Measurements from ENCODE around the gene IGSF22. TPM values are rescaled to one million over a fixed set of nuclear protein-coding genes. Genes with fewer than 3 reads are reported as not detected.

IGSF22 gene
- total and polyA plus RNA-seq, 9 donors: 2.2 to 8.9 (median 3.8) TPM

GRCh38 chr11:18766015-18766414 lies 40.0 kb upstream of the IGSF22 start:
- Histone ChIP-seq H3K4me1 (ENCODE audit: control insufficient read depth, insufficient read depth, low read length) (no peaks in the 10 kb centered on the region), H3K9me3 (replicated peaks; ENCODE audit: control insufficient read depth, low read depth, low read length) (no peaks in the 10 kb centered on the region), H3K27me3 (ENCODE audit: control insufficient read depth, insufficient read depth, low read length) (peaks cover 4% of the 10 kb centered on the region), H3K27ac (ENCODE audit: low read length) (no peak overlapping the region), H3K36me3 (ENCODE audit: control insufficient read depth, insufficient read depth, low read length) (no peaks in the 10 kb centered on the region), H3K4me3 (ENCODE audit: low read length) (no peak overlapping the region)
- no peak for DNase-seq
- WGBS (ENCODE audit: insufficient coverage): 88% methylated on average over 1 of the region's 2 CpGs

GRCh38 chr11:18765554-18765953 lies 39.6 kb upstream of the IGSF22 start:
- DNase-seq: no peak
- Histone ChIP-seq H3K27me3 (ENCODE audit: control insufficient read depth, insufficient read depth, low read length) (peaks cover 4% of the 10 kb centered on the region), H3K4me3 (ENCODE audit: low read length) (no peak overlapping the region), H3K27ac (ENCODE audit: low read length) (no peak overlapping the region), H3K4me1 (ENCODE audit: control insufficient read depth, insufficient read depth, low read length) (no peaks in the 10 kb centered on the region), H3K36me3 (ENCODE audit: control insufficient read depth, insufficient read depth, low read length) (no peaks in the 10 kb centered on the region), H3K9me3 (replicated peaks; ENCODE audit: control insufficient read depth, low read depth, low read length) (no peaks in the 10 kb centered on the region)
- WGBS (ENCODE audit: insufficient coverage): 58% methylated on average over 2 of the region's 6 CpGs

DNA sequence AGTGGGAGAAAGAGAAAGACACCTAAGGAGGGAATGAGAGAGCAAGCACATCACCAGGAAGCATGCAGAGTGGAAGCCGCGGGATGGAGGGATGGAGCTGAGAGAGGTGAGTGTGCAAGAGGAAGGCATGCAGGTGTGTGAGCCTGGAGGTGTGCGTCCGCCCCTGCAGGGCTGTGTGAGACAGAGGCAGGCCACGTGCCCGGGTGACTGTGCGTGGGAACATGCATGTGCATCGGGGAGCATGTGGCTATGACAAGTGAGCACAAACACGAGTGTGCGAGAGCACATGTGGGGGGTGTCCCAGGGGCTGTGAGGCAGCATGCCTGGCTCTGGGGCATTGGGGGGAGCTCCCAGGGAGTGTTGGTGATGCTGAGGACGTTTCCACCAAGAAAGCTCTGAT lies 35.8 kb upstream of the IGSF22 start:
- no peak for DNase-seq
- whole genome bisulfite sequencing (ENCODE audit: insufficient coverage): 79% methylated on average over 11 of the region's 11 CpGs
- Histone ChIP-seq H3K4me1 (ENCODE audit: control insufficient read depth, insufficient read depth, low read length) (no peaks in the 10 kb centered on the region), H3K4me3 (ENCODE audit: low read length) (no peak overlapping the region), H3K27ac (ENCODE audit: low read length) (no peak overlapping the region), H3K9me3 (replicated peaks; ENCODE audit: control insufficient read depth, low read depth, low read length) (no peaks in the 10 kb centered on the region), H3K27me3 (ENCODE audit: control insufficient read depth, insufficient read depth, low read length) (peaks cover 4% of the 10 kb centered on the region), H3K36me3 (ENCODE audit: control insufficient read depth, insufficient read depth, low read length) (no peaks in the 10 kb centered on the region)

- 50% methylated on average over 1 of the region's 3 CpGs for WGBS (ENCODE audit: insufficient coverage)
- H3K9me3 ChIP-seq (replicated peaks; ENCODE audit: control insufficient read depth, low read depth, low read length): no peaks in the 10 kb centered on the region
Observed at GRCh38 chr11:18761144-18761543, 35.2 kb upstream of the IGSF22 start.

DNA sequence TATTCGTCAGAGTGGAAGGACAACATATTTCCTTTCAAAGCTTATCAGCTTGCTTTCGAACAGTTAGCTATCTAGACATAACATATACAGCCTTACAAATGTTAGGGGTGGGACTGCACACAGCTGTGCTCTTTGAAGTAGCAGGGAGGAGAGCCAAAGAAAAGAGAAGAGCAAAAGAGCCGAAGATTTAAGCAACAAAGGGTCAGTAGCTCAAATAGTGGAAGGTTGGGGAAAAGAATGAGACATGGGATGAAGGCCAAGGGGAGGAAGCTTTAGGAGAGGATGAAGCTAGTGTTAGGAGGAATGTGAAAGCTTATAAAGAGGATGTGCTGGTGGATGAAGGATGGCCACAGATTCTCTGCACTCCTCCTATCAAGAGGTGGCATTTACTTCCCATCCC lies 31.8 kb upstream of the IGSF22 start:
- H3K27ac ChIP-seq (ENCODE audit: low read length): no peak overlapping the region
- H3K36me3 ChIP-seq (ENCODE audit: control insufficient read depth, insufficient read depth, low read length): no peaks in the 10 kb centered on the region
- no peaks in the 10 kb centered on the region for H3K4me1 ChIP-seq (ENCODE audit: control insufficient read depth, insufficient read depth, low read length)
- no peak overlapping the region for H3K4me3 ChIP-seq (ENCODE audit: low read length)
- DNase-seq: peak; percentile 27
- peaks cover 6% of the 10 kb centered on the region for H3K27me3 ChIP-seq (ENCODE audit: control insufficient read depth, insufficient read depth, low read length)
- H3K9me3 ChIP-seq (replicated peaks; ENCODE audit: control insufficient read depth, low read depth, low read length): no peaks in the 10 kb centered on the region
- WGBS (ENCODE audit: insufficient coverage): 13% methylated on average over 1 of the region's 3 CpGs

More at GRCh38 chr11:18761144-18761543, 35.2 kb upstream of the IGSF22 start:
- H3K4me1 ChIP-seq (ENCODE audit: control insufficient read depth, insufficient read depth, low read length): no peaks in the 10 kb centered on the region
- peaks cover 4% of the 10 kb centered on the region for H3K27me3 ChIP-seq (ENCODE audit: control insufficient read depth, insufficient read depth, low read length)
- H3K36me3 ChIP-seq (ENCODE audit: control insufficient read depth, insufficient read depth, low read length): no peaks in the 10 kb centered on the region
- no peak for DNase-seq
- H3K4me3 ChIP-seq (ENCODE audit: low read length): no peak overlapping the region
- H3K27ac ChIP-seq (ENCODE audit: low read length): no peak overlapping the region

GRCh38 chr11:18756889-18757288 lies 30.9 kb upstream of the IGSF22 start:
- peaks cover 6% of the 10 kb centered on the region for H3K27me3 ChIP-seq (ENCODE audit: control insufficient read depth, insufficient read depth, low read length)
- H3K4me3 ChIP-seq (ENCODE audit: low read length): no peak overlapping the region
- no peak for DNase-seq
- no peaks in the 10 kb centered on the region for H3K4me1 ChIP-seq (ENCODE audit: control insufficient read depth, insufficient read depth, low read length)
- no peaks in the 10 kb centered on the region for H3K9me3 ChIP-seq (replicated peaks; ENCODE audit: control insufficient read depth, low read depth, low read length)
- H3K36me3 ChIP-seq (ENCODE audit: control insufficient read depth, insufficient read depth, low read length): no peaks in the 10 kb centered on the region
- no CpG with 5 or more reads among the region's 2 CpGs for WGBS (ENCODE audit: insufficient coverage)
- no peak overlapping the region for H3K27ac ChIP-seq (ENCODE audit: low read length)

DNA sequence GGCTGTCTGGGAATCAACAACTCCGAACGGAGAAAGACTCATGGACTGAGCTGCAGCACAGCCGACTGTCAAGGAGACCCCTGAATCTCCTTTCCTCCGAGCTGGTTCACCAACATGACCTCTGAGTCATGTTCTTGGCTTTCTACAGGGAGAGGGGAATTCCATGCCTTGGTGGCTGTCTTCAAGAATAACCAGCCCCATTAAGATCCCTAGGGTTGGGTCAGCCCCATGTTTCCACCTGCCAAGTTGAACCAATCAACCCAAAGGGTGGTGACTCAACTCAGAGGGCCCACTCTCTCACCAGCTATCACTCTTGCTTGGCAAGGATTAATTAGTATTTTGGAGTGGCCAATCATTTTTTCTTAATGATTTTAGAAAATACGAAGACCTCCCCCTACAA lies 28.3 kb upstream of the IGSF22 start:
- Histone ChIP-seq H3K4me1 (ENCODE audit: control insufficient read depth, insufficient read depth, low read length) (no peaks in the 10 kb centered on the region), H3K9me3 (replicated peaks; ENCODE audit: control insufficient read depth, low read depth, low read length) (no peaks in the 10 kb centered on the region), H3K36me3 (ENCODE audit: control insufficient read depth, insufficient read depth, low read length) (no peaks in the 10 kb centered on the region), H3K4me3 (ENCODE audit: low read length) (no peak overlapping the region), H3K27ac (ENCODE audit: low read length) (no peak overlapping the region), H3K27me3 (ENCODE audit: control insufficient read depth, insufficient read depth, low read length) (peaks cover 6% of the 10 kb centered on the region)
- 90% methylated on average over 4 of the region's 5 CpGs for WGBS (ENCODE audit: insufficient coverage)
- no peak for DNase-seq

DNA sequence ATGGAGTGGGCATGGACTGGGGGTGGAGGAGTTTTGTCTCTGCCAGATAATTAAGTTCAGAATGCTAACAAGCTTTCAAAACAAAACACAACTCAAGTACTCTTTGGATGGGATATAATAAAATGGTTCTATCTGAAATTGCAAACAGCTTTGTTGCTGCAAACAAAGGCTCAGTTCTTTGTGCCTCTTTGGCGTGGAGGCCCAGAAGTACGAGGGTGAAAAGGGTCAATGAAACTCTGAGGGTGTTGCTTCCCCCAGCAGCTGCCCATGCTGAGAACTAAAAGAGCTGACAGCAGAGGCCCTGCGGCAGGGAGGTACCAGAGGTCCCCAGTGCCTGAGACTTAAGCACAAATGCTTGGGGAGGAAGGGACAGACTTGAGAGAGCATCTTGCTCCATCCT lies 26.5 kb upstream of the IGSF22 start:
- H3K9me3 ChIP-seq (replicated peaks; ENCODE audit: control insufficient read depth, low read depth, low read length): no peaks in the 10 kb centered on the region
- WGBS (ENCODE audit: insufficient coverage): 36% methylated on average over 3 of the region's 3 CpGs

GRCh38 chr11:18750944-18751343 lies 25.0 kb upstream of the IGSF22 start:
- no peak for DNase-seq
- WGBS (ENCODE audit: insufficient coverage): no CpG with 5 or more reads among the region's 3 CpGs
- Histone ChIP-seq H3K36me3 (ENCODE audit: control insufficient read depth, insufficient read depth, low read length) (no peaks in the 10 kb centered on the region), H3K27me3 (ENCODE audit: control insufficient read depth, insufficient read depth, low read length) (peaks cover 2% of the 10 kb centered on the region), H3K4me1 (ENCODE audit: control insufficient read depth, insufficient read depth, low read length) (no peaks in the 10 kb centered on the region), H3K27ac (ENCODE audit: low read length) (no peak overlapping the region), H3K9me3 (replicated peaks; ENCODE audit: control insufficient read depth, low read depth, low read length) (no peaks in the 10 kb centered on the region), H3K4me3 (ENCODE audit: low read length) (no peak overlapping the region)

More for the DNA sequence above, 26.5 kb upstream of the IGSF22 start:
- Histone ChIP-seq H3K4me3 (ENCODE audit: low read length) (no peak overlapping the region), H3K27ac (ENCODE audit: low read length) (no peak overlapping the region), H3K36me3 (ENCODE audit: control insufficient read depth, insufficient read depth, low read length) (no peaks in the 10 kb centered on the region), H3K27me3 (ENCODE audit: control insufficient read depth, insufficient read depth, low read length) (peaks cover 6% of the 10 kb centered on the region), H3K4me1 (ENCODE audit: control insufficient read depth, insufficient read depth, low read length) (no peaks in the 10 kb centered on the region)
- no peak for DNase-seq

DNA sequence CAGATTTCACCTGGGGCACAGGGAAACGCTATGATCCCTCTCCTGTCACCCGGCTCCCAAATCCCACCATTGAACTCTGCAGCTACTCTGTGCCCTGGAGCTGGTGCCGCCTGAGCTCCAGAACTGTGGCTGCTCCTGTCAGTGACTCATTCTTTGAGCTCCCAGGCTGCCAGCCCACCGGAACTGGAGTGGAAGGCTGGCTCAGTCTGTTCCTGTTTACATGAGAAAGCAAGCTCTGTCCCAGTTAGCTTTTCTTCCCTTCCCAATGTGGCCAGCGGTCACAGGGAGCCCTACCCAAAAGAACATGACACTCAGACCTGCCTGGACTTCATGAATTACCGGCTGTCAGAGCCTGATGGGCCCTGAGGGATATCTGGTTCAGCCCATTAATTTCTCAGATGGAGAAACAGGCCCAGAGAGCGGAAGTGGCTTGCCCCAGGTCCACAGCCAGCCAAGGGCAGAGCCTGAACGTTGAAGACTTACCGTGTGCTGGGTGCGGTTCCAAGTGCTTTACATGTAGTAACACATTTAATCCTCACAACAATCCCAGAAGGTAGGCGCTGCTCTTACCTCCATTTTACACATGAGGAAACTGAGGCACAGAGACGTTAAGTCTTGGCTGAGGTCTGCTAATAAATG lies 23.8 kb upstream of the IGSF22 start:
- Histone ChIP-seq H3K4me3 (ENCODE audit: low read length) (no peak overlapping the region), H3K27ac (ENCODE audit: low read length) (no peak overlapping the region), H3K9me3 (replicated peaks; ENCODE audit: control insufficient read depth, low read depth, low read length) (no peaks in the 10 kb centered on the region), H3K27me3 (ENCODE audit: control insufficient read depth, insufficient read depth, low read length) (peaks cover 2% of the 10 kb centered on the region), H3K36me3 (ENCODE audit: control insufficient read depth, insufficient read depth, low read length) (no peaks in the 10 kb centered on the region), H3K4me1 (ENCODE audit: control insufficient read depth, insufficient read depth, low read length) (no peaks in the 10 kb centered on the region)
- WGBS (ENCODE audit: insufficient coverage): 49% methylated on average over 5 of the region's 12 CpGs
- no peak for DNase-seq
